GM12891 (cell line): Measurements from ENCODE around the gene PARP2.

Source experiments
- DNase-seq: peaks from one replicate; pipeline ENCODE4 v3.0.0; 2011; ENCODE audit warnings: low spot score; ENCODE audit not compliant: insufficient read length
- FAIRE-seq: peaks from 2 replicates; lab custom pipeline; 2011; peaks lifted over from hg19 to GRCh38; lab: Jason Lieb, UNC
- PAX5 ChIP-seq: IDR thresholded peaks from 2 replicates; pipeline ENCODE4 v1.6.1; 2011; ENCODE audit warnings: low read length, moderate library complexity, mild to moderate bottlenecking; ENCODE audit not compliant: insufficient read depth, severe bottlenecking
- POLR2A ChIP-seq: IDR thresholded peaks from 2 replicates; pipeline ENCODE4 v1.6.1; 2011; ENCODE audit warnings: low read depth, low read length, control low read depth
- POLR2AphosphoS5 ChIP-seq: IDR thresholded peaks from 2 replicates; pipeline ENCODE4 v1.6.1; 2011; ENCODE audit warnings: low read depth, low read length, control low read depth
- POU2F2 ChIP-seq: IDR thresholded peaks from 2 replicates; pipeline ENCODE4 v1.6.1; 2011; ENCODE audit warnings: low read depth, mild to moderate bottlenecking, control low read depth, low read length, moderate library complexity
- SPI1 ChIP-seq: IDR thresholded peaks from 2 replicates; pipeline ENCODE4 v1.6.1; 2011; ENCODE audit warnings: low read depth, low read length, control low read depth
- TAF1 ChIP-seq: IDR thresholded peaks from 2 replicates; pipeline ENCODE4 v1.6.1; 2011; ENCODE audit warnings: low read depth, low read length, control low read depth

Gene PARP2

GRCh38 chr14:20386276-20386855 lies 42.9 kb downstream of the PARP2 start:
- DNase-seq (no peak), FAIRE-seq (no peak)
- no peak for TF ChIP-seq PAX5

GRCh38 chr14:20387576-20387975 lies 44.1 kb downstream of the PARP2 start:
- no peak for TF ChIP-seq POU2F2
- TF ChIP-seq SPI1: no peak
- TF ChIP-seq POLR2AphosphoS5: no peak
- no peak for FAIRE-seq

DNA sequence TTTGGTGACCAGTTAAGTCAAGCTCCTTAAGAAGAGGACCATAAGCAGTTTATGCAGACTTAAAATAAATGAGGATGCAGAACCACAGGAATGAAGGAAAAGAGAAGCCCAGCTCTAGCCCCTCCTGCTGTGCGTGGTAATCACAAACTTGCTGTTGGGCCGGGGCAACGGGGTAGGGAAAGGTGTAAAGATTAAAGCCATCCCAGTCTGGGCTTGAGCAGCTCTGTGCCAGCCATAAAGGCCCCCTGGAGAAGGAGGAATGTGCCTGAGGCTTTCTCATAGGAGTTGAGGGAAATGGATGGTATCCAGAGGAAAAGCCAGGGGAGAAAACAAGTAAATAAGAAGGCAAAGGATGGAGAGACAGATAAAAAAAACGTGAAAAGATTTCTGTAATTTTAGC lies 44.7 kb downstream of the PARP2 start:
- FAIRE-seq (no peak), DNase-seq (no peak)
- no peak for TF ChIP-seq POLR2A
- no peak for TF ChIP-seq POLR2AphosphoS5
- TF ChIP-seq POU2F2: no peak
- no peak for TF ChIP-seq SPI1
- no peak for TF ChIP-seq TAF1
- TF ChIP-seq PAX5: no peak

More at GRCh38 chr14:20387576-20387975, 44.1 kb downstream of the PARP2 start:
- DNase-seq: no peak

DNA sequence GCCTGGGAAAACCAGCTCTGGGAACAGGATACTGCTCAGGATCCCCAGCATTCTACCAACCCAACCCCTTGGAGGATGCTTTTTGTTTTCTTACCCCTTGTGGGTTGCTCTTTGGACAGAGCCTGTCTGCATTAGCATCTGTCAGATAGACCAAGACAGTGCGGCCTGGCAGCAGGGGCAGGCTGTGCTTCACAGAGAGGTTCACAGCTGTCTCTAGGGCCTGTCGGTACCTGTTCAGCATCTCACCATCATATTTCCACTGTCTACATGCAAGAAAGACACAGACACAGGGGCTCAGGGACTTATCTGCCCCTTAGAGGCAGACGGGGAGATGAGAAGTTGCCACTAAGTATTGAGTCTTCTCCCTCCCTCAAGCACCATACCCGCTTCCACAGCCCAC lies 48.1 kb downstream of the PARP2 start:
- no peak for TF ChIP-seq POLR2A
- TF ChIP-seq POU2F2: no peak
- TF ChIP-seq POLR2AphosphoS5: no peak
- no peak for TF ChIP-seq PAX5
- no peak for TF ChIP-seq SPI1
- TF ChIP-seq TAF1: no peak
- no peak for DNase-seq
- FAIRE-seq: no peak

- no peak for DNase-seq
- no peak for FAIRE-seq
- no peak for TF ChIP-seq TAF1
- no peak for TF ChIP-seq POLR2A
- TF ChIP-seq POLR2AphosphoS5: no peak
Measured at GRCh38 chr14:20397511-20397910, 54.1 kb downstream of the PARP2 start.

DNA sequence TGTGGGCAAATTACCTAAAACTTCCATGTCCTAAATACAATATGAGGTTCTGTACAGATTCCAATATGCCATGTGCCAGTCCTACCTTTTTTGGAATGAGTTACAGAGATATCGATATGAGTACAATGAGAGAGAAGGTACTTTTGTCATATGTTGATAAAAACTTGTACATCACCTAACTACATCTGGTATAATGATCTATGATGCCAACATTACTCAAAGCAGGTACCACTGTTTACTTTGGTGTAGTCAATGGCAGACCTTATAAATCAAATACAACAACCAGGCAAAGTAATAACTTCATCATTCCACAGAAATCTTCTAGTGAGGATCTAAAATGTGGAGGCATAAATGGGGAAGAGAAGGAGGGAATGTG lies 57.1 kb downstream of the PARP2 start:
- no peak for TF ChIP-seq TAF1
- TF ChIP-seq POU2F2: no peak
- no peak for TF ChIP-seq SPI1
- TF ChIP-seq POLR2AphosphoS5: no peak
- TF ChIP-seq PAX5: no peak
- no peak for TF ChIP-seq POLR2A
- FAIRE-seq: no peak

DNA sequence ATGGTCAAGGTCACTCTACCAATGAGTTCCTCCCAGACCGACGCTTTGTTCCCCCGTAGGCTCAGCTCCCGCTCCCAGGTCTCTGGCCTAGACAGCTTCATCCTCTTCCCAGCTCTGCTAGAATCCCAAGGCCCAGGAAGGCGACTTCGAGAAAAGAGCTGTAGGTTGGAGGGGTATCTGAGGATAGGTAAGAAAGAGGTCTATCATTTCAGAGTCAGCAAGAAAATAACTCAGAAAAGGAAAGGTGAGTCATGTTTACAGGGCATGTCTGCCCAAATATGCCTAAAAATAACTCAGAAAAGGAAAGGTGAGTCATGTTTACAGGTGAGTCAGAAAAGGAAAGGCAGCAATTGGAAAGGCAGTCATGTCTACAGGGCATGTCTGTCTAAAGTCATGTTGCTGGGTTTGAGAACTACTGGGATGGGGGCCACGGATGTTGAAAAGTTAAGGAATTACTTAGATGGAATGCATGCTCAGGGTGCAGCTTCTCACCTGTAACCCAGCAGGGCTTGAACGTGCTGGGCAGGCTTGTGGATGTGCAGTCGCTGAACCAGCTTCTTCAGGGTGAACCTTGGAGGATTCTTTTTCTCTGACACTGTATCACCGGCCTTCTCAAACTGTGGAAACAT lies 57.6 kb downstream of the PARP2 start:
- FAIRE-seq (no peak), DNase-seq (no peak)
- no peak for TF ChIP-seq SPI1
- TF ChIP-seq POLR2A: no peak
- TF ChIP-seq POLR2AphosphoS5: no peak
- no peak for TF ChIP-seq TAF1
- no peak for TF ChIP-seq PAX5
- no peak for TF ChIP-seq POU2F2

More for the DNA sequence above, 57.1 kb downstream of the PARP2 start:
- DNase-seq: no peak

GRCh38 chr14:20403521-20403920 lies 60.1 kb downstream of the PARP2 start:
- FAIRE-seq (no peak), DNase-seq (no peak)
- no peak for TF ChIP-seq POLR2A
- no peak for TF ChIP-seq TAF1
- no peak for TF ChIP-seq POLR2AphosphoS5
- TF ChIP-seq PAX5: no peak
- TF ChIP-seq POU2F2: no peak
- TF ChIP-seq SPI1: no peak
